22Rv1 (cell line): ENCODE measurements around the gene PRMT7.

Source experiments
- H3K27ac ChIP-seq: fragments of 450-650 bp; 2 replicates; pipeline ENCODE4 v1.5.1; 2017
- CTCF ChIP-seq: fragments of 450-650 bp; IDR thresholded peaks from 2 replicates; pipeline ENCODE4 v1.5.1; 2017; ENCODE audit warnings: mild to moderate bottlenecking
- ZFX ChIP-seq: fragments of 450-650 bp; IDR thresholded peaks from 2 replicates; pipeline ENCODE4 v1.6.1; 2017; ENCODE audit warnings: antibody characterized with exemption, borderline replicate concordance

PRMT7 gene, protein sequence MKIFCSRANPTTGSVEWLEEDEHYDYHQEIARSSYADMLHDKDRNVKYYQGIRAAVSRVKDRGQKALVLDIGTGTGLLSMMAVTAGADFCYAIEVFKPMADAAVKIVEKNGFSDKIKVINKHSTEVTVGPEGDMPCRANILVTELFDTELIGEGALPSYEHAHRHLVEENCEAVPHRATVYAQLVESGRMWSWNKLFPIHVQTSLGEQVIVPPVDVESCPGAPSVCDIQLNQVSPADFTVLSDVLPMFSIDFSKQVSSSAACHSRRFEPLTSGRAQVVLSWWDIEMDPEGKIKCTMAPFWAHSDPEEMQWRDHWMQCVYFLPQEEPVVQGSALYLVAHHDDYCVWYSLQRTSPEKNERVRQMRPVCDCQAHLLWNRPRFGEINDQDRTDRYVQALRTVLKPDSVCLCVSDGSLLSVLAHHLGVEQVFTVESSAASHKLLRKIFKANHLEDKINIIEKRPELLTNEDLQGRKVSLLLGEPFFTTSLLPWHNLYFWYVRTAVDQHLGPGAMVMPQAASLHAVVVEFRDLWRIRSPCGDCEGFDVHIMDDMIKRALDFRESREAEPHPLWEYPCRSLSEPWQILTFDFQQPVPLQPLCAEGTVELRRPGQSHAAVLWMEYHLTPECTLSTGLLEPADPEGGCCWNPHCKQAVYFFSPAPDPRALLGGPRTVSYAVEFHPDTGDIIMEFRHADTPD

DNA sequence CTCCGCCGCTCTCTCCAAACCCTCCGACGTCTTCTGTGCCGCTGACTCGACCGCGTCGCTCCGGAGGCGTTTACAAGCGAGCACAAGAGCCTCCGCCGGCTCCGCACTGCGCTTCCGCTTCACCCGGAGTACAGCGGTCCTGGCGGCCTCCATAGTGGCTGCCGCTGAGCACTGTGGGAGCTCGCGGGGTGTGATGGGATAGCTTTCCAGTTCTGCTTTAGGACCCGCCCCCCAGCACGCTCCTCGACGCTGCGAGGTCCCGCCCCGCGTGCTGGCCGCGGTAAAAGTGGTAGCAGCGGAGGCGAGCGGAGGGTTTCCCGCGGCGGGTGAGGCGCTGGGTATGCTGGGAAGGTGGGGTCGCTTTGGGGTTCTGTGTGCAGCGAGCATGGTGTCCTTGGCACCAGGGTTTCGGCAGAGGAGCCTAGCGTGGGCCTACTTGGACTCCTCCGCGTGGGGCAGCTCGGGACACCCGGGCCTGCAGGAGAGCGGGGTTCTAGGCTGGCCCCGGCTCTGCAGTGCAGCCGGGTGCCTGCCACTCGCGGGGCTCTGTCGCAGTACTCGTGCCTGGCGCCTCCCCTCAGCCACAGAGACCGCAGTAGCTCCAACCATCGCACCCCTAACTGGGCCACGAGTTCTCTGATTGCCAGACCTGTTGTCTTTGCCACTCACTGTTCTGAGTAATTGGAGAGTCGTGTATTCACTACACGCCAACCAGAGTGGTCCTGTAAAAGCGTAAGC lies at the start of gene PRMT7, which contains the start of gene SLC7A6OS:
Gene PRMT7, plus strand, starts transcription at position 246 of the 738 bp plus-strand sequence. CDS start 4,961 bp downstream, outside the sequence.
Gene SLC7A6OS, minus strand, starts transcription at position 173 of the 738 bp plus-strand sequence. Its CDS starts 20 bp downstream, at position 153.
- TF ChIP-seq CTCF, result no peak; the same call in 1 of the 2 replicates
- TF ChIP-seq ZFX, result no peak
- H3K27ac ChIP-seq, result peak within 1 kb of the TSS; percentile 72

DNA sequence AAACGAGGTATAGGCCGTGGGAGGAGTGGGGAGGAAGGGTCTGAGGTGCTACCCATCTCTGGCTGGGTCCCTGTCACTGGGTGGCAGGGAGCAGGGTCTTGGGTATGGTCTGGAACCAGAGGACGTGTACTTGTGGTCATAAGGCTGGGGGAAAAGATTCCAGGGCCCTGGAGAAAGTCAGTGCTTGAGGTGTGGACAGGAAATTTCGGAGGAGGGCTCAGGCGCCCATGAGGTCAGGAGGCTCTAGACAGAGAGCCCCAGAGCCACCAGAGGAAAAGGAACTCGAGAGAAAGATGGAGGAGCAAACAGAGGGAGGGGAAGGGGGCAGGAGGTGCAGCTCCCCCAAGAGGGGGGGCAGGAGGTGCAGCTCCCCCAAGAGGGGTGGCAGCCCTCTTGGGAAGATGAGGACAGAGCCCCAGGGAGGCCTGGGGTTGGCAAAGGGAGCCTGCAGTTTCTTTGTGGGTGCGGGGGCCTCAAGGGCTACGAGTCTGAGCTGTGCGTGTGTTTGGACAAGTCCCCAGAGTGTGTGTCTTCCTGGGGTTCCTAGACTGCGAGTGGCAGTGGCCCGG lies 47.2 kb upstream of the PRMT7 start:
- TF ChIP-seq ZFX (no peak), CTCF (no peak)
- peak overlapping the region; percentile 35; the same call in 1 of the 2 replicates for H3K27ac ChIP-seq

- peak; percentile 78 for TF ChIP-seq CTCF
- TF ChIP-seq ZFX, result no peak
- H3K27ac ChIP-seq, result peak within 1 kb of the TSS; percentile 35; the same call in 1 of the 2 replicates
These were observed 46.4 kb upstream of the PRMT7 start, which contains the start of gene SLC7A6 for GRCh38 chr16:68264128-68265077. TSS of gene SLC7A6 (plus strand) at chr16:68264526. CDS start at chr16:68274727, 10,201 bp downstream.

DNA sequence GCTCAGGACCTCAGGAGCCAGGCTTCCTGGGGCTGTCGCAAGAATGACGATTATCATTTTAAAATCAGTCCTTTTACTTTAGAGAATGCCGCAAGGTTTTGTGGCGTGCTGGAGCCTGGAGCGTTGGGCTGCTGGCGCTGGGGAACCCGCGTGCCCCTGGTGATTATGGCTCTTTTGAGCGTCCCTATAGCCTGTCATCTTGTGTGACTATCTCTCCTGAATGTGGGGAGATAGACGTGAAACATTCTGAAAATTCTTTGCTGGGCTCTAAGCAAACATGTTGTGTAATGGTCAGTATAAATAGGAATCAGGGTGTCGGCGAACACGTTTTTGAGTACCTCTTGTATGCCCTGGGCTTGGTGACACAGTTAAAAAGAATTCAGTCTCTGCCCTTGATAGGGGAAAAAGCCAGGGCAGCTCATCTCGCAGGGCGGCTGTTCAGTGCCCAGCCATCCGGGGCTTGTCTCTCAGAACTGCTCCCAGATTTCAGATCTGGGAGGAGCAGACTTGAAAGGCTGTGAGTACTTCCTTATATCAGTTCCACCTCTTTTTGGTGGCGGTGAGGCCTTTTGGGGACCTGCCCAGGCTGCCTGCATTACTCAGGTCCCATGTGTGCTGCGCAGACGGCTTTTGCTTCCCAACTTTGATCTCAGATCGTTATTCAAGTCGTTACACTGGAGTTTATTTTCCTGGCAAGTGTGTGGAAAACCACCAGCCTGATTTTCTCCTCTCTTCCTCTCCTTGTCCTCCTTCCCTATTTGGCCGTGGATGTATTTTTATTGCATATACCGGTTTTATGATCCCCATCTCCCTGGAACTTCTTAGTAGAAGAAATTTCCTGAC lies 45.5 kb upstream of the PRMT7 start:
- TF ChIP-seq ZFX, result no peak

GRCh38 chr16:68267612-68268405 lies 43.0 kb upstream of the PRMT7 start:
- no peak for TF ChIP-seq CTCF
- no peak for TF ChIP-seq ZFX
- no peak overlapping the region for H3K27ac ChIP-seq

More for the DNA sequence above, 45.5 kb upstream of the PRMT7 start:
- 0 out of 2 replicates have a peak overlapping the region, but pooled peaks have one; percentile 35 for H3K27ac ChIP-seq

GRCh38 chr16:68269793-68270192 lies 41.0 kb upstream of the PRMT7 start:
- TF ChIP-seq ZFX (no peak), CTCF (no peak)
- H3K27ac ChIP-seq, result no peak overlapping the region
